ENCODE results near the gene SELENOM. TPM values are rescaled to one million over a fixed set of nuclear protein-coding genes. Genes with fewer than 3 reads are reported as not detected.

SELENOM gene
- total RNA-seq, 8 experiments from 2014 or later: 17.1 to 366 (median 42.5) TPM

- Histone ChIP-seq H3K27ac (no peak overlapping the region), H3K4me3 (no peak overlapping the region)
Observed at GRCh38 chr22:31140746-31141145, 33.4 kb upstream of the SELENOM start.

GRCh38 chr22:31139866-31140716 is 32.7 kb upstream of the SELENOM start, which contains the start of gene PLA2G3:
PLA2G3 (minus strand) TSS chr22:31140508; CDS start chr22:31140354, 154 bp downstream.
- Histone ChIP-seq H3K4me3 (no peak within 1 kb of the TSS), H3K4me1 (replicated peaks in 1 of 2) (no peaks in the 10 kb centered on the region), H3K27ac (no peak within 1 kb of the TSS)
- 11 to 30% (median 17%) methylated on average over 1 to 11 of the region's 24 CpGs; no CpG with 5 or more reads in 5 of the 10 experiments for WGBS, 10 experiments
- ATAC-seq (replicated peaks in 6 of 8): peak; percentile 42 to 99 (median 64)
- in situ Hi-C loops (cut with MboI; ENCODE audit: low pct_unique_long_range_greater_than_20kb in 2 of 9, low sequenced_read_pairs in 9 of 9, unreplicated experiment in 9 of 9): loop anchor here in 1 of 9 experiments (25.0 kb wide), 1 partner anchor 97 kb away; no protein-coding TSS in a partner anchor

More at GRCh38 chr22:31140746-31141145, 33.4 kb upstream of the SELENOM start:
- in situ Hi-C loops (cut with MboI; ENCODE audit: low pct_unique_long_range_greater_than_20kb in 2 of 9, low sequenced_read_pairs in 9 of 9, unreplicated experiment in 9 of 9): loop anchor here in 1 of 9 experiments (25.0 kb wide), 1 partner anchor 97 kb away; no protein-coding TSS in a partner anchor
- peak in 1 of 8 experiments; percentile 15 for ATAC-seq (replicated peaks in 6 of 8)
- 40 to 100% (median 90%) methylated on average over 1 to 2 of the region's 5 CpGs; no CpG with 5 or more reads in 6 of the 10 experiments for WGBS, 10 experiments
- H3K4me1 ChIP-seq (replicated peaks in 1 of 2): no peaks in the 10 kb centered on the region

- Histone ChIP-seq H3K27ac (no peak overlapping the region), H3K4me1 (replicated peaks in 1 of 2) (no peaks in the 10 kb centered on the region), H3K4me3 (no peak overlapping the region)
- no peak for ATAC-seq (replicated peaks in 6 of 8)
- in situ Hi-C loops (cut with MboI; ENCODE audit: low pct_unique_long_range_greater_than_20kb in 2 of 9, low sequenced_read_pairs in 9 of 9, unreplicated experiment in 9 of 9): loop anchor here in 1 of 9 experiments (25.0 kb wide), 1 partner anchor 98 kb away; no protein-coding TSS in a partner anchor
- WGBS, 10 experiments: 29 to 92% (median 80%) methylated on average over 1 to 3 of the region's 3 CpGs; no CpG with 5 or more reads in 5 of the 10 experiments
Observed at GRCh38 chr22:31139066-31139465, 31.7 kb upstream of the SELENOM start.

DNA sequence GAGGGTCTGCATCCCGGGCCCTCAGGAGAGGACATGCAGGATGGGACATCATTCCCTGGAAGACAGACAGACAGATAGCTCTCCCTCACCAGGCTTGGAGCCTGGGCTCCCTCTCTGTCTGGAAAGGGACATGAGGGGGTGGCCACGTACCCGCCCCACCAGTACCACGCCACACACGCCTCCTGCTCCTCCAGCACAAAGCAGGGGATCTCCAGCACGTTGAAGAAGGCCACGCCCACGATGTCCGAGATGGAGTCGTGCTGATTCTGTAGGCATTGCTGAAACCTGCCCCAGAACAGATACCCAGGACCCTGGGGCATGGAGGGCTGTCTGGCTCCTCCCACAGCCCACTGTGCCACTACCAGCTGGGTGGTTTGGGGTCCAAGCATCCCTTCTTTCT is 30.8 kb upstream of the SELENOM start:
- 0 to 100% (median 80%) methylated on average over 1 to 5 of the region's 10 CpGs; no CpG with 5 or more reads in 5 of the 10 experiments for WGBS, 10 experiments
- no peaks in the 10 kb centered on the region for H3K4me1 ChIP-seq (replicated peaks in 1 of 2)
- no peak overlapping the region for H3K4me3 ChIP-seq
- in situ Hi-C loops (cut with MboI; ENCODE audit: low pct_unique_long_range_greater_than_20kb in 2 of 9, low sequenced_read_pairs in 9 of 9, unreplicated experiment in 9 of 9): loop anchor here in 1 of 9 experiments (25.0 kb wide), 1 partner anchor 99 kb away; no protein-coding TSS in a partner anchor
- H3K27ac ChIP-seq: no peak overlapping the region
- no peak for ATAC-seq (replicated peaks in 6 of 8)

DNA sequence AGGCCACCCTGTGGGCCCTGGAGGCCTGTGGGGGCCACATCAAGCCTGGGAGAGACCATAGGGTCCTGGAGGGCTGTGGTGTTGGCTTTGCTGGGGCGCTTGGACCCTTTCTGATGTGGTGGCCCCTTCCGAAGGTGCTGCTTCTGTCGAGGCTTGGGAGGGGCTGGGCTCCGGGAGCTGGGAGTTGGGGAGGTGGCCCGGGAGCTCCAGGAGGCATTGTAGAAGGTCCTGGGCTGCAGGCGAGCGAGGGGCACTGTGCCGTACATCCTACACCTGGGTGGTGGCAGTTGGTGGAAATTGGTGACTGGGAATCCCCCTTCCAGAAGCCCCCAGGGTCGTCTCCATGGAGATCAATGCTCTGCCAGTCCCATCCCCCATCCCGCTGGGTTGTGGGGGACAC is 30.4 kb upstream of the SELENOM start:
- no peaks in the 10 kb centered on the region for H3K4me1 ChIP-seq (replicated peaks in 1 of 2)
- ATAC-seq (replicated peaks in 6 of 8): no peak
- H3K27ac ChIP-seq: no peak overlapping the region
- in situ Hi-C loops (cut with MboI; ENCODE audit: low pct_unique_long_range_greater_than_20kb in 2 of 9, low sequenced_read_pairs in 9 of 9, unreplicated experiment in 9 of 9): loop anchor here in 1 of 9 experiments (25.0 kb wide), 1 partner anchor 100 kb away; no protein-coding TSS in a partner anchor
- 35% methylated on average over 4 of the region's 10 CpGs; no CpG with 5 or more reads in 9 of the 10 experiments for WGBS, 10 experiments
- no peak overlapping the region for H3K4me3 ChIP-seq

DNA sequence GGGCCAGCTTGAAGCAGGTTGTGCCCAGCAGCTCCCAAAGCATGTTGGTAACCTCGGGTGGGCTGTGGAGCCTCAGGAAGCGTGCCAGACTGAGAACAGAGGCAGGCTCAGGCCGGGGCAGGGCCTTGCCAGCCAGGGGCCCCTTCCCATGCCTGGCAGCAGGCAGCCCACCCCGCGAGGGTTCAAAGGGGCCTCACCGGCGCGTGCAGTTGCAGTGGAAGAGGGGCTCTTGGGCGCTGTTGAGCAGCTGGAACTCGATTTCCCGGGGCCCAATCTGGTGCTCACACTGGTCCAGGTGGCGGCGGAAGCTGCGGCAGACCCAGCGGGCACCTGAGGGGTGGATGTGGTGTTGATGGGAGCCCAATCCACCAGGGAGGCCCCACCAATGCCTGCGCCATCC is 29.3 kb upstream of the SELENOM start:
- no peak overlapping the region for H3K4me3 ChIP-seq
- in situ Hi-C loops (cut with MboI; ENCODE audit: low pct_unique_long_range_greater_than_20kb in 2 of 9, low sequenced_read_pairs in 9 of 9, unreplicated experiment in 9 of 9): loop anchor here in 1 of 9 experiments (25.0 kb wide), 1 partner anchor 101 kb away; no protein-coding TSS in a partner anchor
- no peak for ATAC-seq (replicated peaks in 6 of 8)
- WGBS, 10 experiments: 76 to 91% methylated on average over 4 to 7 of the region's 16 CpGs; no CpG with 5 or more reads in 8 of the 10 experiments
- H3K27ac ChIP-seq: no peak overlapping the region
- no peaks in the 10 kb centered on the region for H3K4me1 ChIP-seq (replicated peaks in 1 of 2)

DNA sequence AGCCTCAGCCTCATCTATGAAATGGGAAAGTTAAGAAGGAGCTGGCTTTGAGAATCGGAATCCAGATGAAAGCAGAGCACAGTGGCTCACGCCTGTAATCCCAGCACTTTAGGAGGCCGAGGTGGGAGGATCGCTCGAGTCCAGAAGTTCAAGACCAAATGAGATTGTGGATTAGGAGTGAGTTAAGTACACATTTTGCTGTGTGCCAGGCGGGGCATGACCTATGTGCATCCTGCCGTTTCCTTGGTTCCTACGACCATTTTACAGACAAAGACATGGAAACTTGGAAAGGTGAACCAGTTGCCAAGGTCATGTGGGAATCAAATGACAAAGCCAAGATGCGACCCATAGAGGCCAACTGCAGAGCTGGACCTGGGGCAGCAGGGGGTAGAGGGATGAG is 28.8 kb upstream of the SELENOM start:
- Histone ChIP-seq H3K4me3 (no peak overlapping the region), H3K4me1 (replicated peaks in 1 of 2) (no peaks in the 10 kb centered on the region), H3K27ac (no peak overlapping the region)
- ATAC-seq (replicated peaks in 6 of 8): no peak
- 56 to 100% (median 84%) methylated on average over 1 to 8 of the region's 9 CpGs; no CpG with 5 or more reads in 3 of the 10 experiments for WGBS, 10 experiments
- in situ Hi-C loops (cut with MboI; ENCODE audit: low pct_unique_long_range_greater_than_20kb in 2 of 9, low sequenced_read_pairs in 9 of 9, unreplicated experiment in 9 of 9): loop anchor here in 1 of 9 experiments (25.0 kb wide), 1 partner anchor 101 kb away; no protein-coding TSS in a partner anchor

GRCh38 chr22:31135706-31136105 is 28.3 kb upstream of the SELENOM start:
- Histone ChIP-seq H3K4me1 (replicated peaks in 1 of 2) (no peaks in the 10 kb centered on the region), H3K27ac (no peak overlapping the region), H3K4me3 (no peak overlapping the region)
- in situ Hi-C loops (cut with MboI; ENCODE audit: low pct_unique_long_range_greater_than_20kb in 2 of 9, low sequenced_read_pairs in 9 of 9, unreplicated experiment in 9 of 9): loop anchor here in 1 of 9 experiments (25.0 kb wide), 1 partner anchor 102 kb away; no protein-coding TSS in a partner anchor
- WGBS, 10 experiments: 70 to 95% (median 80%) methylated on average over 2 to 4 of the region's 6 CpGs; no CpG with 5 or more reads in 7 of the 10 experiments
- no peak for ATAC-seq (replicated peaks in 6 of 8)

DNA sequence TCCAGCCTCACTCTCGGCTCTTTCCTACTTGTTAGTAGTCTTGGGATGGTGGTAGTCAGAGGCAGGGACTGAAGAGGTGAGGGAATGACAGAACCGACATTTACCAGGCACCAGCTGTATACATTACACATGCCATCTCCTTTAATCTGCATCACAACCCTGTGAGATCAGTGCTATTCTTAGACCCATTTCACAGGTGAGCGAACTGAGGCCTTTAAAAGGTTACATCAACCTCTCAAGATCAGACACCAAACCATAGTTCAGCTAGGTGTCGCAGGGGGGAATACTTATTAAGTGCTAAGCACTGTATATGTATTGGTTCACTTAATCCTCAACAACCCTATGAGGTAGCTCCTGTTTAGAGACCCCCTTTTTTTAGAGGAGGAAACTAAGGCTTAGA is 27.3 kb upstream of the SELENOM start:
- ATAC-seq (replicated peaks in 6 of 8): no peak
- 38 to 100% (median 100%) methylated on average over 1 to 2 of the region's 4 CpGs; no CpG with 5 or more reads in 5 of the 10 experiments for WGBS, 10 experiments
- Histone ChIP-seq H3K4me3 (no peak overlapping the region), H3K4me1 (replicated peaks in 1 of 2) (no peaks in the 10 kb centered on the region), H3K27ac (no peak overlapping the region)
- in situ Hi-C loops (cut with MboI; ENCODE audit: low pct_unique_long_range_greater_than_20kb in 2 of 9, low sequenced_read_pairs in 9 of 9, unreplicated experiment in 9 of 9): loop anchor here in 1 of 9 experiments (25.0 kb wide), 1 partner anchor 103 kb away; no protein-coding TSS in a partner anchor

DNA sequence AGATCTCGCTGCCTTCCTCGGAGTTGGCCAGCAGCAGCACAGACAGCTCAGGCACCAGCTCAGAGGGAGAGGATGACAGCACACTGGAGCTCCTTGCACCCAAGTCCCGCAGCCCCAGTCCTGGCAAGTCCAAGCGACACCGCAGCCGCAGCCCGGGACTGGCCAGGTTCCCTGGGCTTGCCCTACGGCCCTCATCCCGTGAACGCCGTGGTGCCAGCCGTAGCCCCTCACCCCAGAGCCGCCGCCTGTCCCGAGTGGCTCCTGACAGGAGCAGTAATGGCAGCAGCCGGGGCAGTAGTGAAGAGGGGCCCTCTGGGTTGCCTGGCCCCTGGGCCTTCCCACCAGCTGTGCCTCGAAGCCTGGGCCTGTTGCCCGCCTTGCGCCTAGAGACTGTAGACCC is 26.5 kb upstream of the SELENOM start:
- Histone ChIP-seq H3K4me3 (no peak overlapping the region), H3K27ac (no peak overlapping the region), H3K4me1 (replicated peaks in 1 of 2) (no peaks in the 10 kb centered on the region)
- peak in 1 of 8 experiments; percentile 18 for ATAC-seq (replicated peaks in 6 of 8)
- in situ Hi-C loops (cut with MboI; ENCODE audit: low pct_unique_long_range_greater_than_20kb in 2 of 9, low sequenced_read_pairs in 9 of 9, unreplicated experiment in 9 of 9): loop anchor here in 1 of 9 experiments (25.0 kb wide), 1 partner anchor 103 kb away; no protein-coding TSS in a partner anchor
- WGBS, 10 experiments: 100% methylated on average over 5 of the region's 19 CpGs; no CpG with 5 or more reads in 9 of the 10 experiments

DNA sequence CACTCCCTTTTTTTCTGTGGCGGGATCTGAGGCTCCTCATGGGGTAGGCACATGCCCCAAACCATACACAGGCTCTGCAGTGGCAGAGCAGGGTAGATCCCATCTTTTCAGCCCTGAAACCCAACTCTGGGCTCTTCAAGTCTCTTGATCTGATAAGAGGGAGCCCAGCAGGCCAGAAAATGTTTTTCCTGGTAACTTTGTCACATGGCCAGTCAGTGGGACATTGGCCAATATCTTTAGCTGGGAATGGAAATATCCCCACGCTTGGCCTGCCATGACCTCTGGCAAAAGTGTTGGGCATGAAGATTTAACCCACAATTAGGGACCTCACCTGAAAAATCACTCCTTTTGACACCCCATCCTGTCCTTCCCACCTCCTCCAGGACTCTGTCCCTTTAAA is 23.5 kb upstream of the SELENOM start:
- 83 to 100% (median 100%) methylated on average over 1 to 2 of the region's 2 CpGs; no CpG with 5 or more reads in 5 of the 10 experiments for whole genome bisulfite sequencing, 10 experiments
- H3K27ac ChIP-seq: no peak overlapping the region
- no peak for ATAC-seq (replicated peaks in 6 of 8)
- in situ Hi-C loops (cut with MboI; ENCODE audit: low pct_unique_long_range_greater_than_20kb in 2 of 9, low sequenced_read_pairs in 9 of 9, unreplicated experiment in 9 of 9): loop anchor here in 1 of 9 experiments (25.0 kb wide), 1 partner anchor 106 kb away; no protein-coding TSS in a partner anchor
- H3K4me1 ChIP-seq (replicated peaks in 1 of 2): no peaks in the 10 kb centered on the region
- no peak overlapping the region for H3K4me3 ChIP-seq

- H3K4me3 ChIP-seq: no peak overlapping the region
- H3K4me1 ChIP-seq (replicated peaks in 1 of 2): peaks cover 0 to 5% of the 10 kb centered on the region in 2 donors
- no peak overlapping the region for H3K27ac ChIP-seq
- 80 to 100% (median 83%) methylated on average over 1 to 2 of the region's 7 CpGs; no CpG with 5 or more reads in 7 of the 10 experiments for WGBS, 10 experiments
- no peak for ATAC-seq (replicated peaks in 6 of 8)
- in situ Hi-C loops (cut with MboI; ENCODE audit: low pct_unique_long_range_greater_than_20kb in 2 of 9, low sequenced_read_pairs in 9 of 9, unreplicated experiment in 9 of 9): loop anchor here in 1 of 9 experiments (25.0 kb wide), 1 partner anchor 109 kb away; no protein-coding TSS in a partner anchor
Observed at GRCh38 chr22:31128156-31128555, 20.8 kb upstream of the SELENOM start.

All from motor neuron (in vitro differentiated cells).